Breast epithelium (tissue), 3 donors: ENCODE results near the gene OSBPL3.

Source experiments
- CTCF ChIP-seq, 3 donors: fragments of 450-650 bp; IDR thresholded peaks; one replicate each; pipeline ENCODE4 v1.5.1; 2016 to 2017; ENCODE audit warnings: antibody characterized with exemption in 3 of 3, mild to moderate bottlenecking in 3 of 3, moderate library complexity in 3 of 3
- POLR2A ChIP-seq: fragments of 450-650 bp; IDR thresholded peaks from one replicate; pipeline ENCODE4 v1.6.1; 2016; ENCODE audit warnings: antibody characterized with exemption, mild to moderate bottlenecking, moderate library complexity

DNA sequence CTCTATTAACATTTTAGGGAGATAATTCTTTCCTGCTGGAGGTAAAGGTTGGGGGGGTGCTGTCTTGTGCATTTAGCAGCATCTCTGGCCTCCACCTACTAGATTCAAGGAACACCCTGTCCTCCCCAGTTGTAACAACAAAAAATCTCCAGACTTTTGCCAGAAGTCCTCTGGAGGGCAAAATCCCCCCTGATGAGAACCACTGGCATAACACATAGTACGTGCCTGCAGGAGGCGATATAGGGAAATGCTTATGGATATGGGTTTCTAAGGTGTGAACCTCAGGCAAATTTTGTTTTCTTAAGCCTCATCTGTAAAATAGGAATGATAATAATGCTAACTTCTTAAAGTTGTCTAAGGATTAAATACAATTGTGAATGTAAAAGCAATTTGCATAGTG is 2.9 kb upstream of the OSBPL3 start:
- TF ChIP-seq POLR2A (no peak), CTCF (IDR thresholded peaks at IDR 0.05) (no peak)
